Muscle of leg (tissue), 11 donors: ENCODE measurements around the gene ZNF319. TPM values are rescaled to one million over a fixed set of nuclear protein-coding genes. Genes with fewer than 3 reads are reported as not detected.
"Not testable (repeated sequence)": the region's sequence is repeated elsewhere in the genome, so short reads cannot be mapped to it uniquely, and the experiment has no call there.

ENCODE experiments used
- DNase-seq: peaks from one replicate; pipeline ENCODE4 v3.0.0; 2013
- H3K27ac ChIP-seq: one replicate; pipeline ENCODE4 v1.5.1; 2013; ENCODE audit warnings: mild to moderate bottlenecking, low read length, control low read depth
- H3K27me3 ChIP-seq: one replicate; pipeline ENCODE4 v1.6.1; 2013; ENCODE audit warnings: low read length; ENCODE audit not compliant: control insufficient read depth, insufficient read depth
- H3K36me3 ChIP-seq: one replicate; pipeline ENCODE4 v1.6.1; 2013; ENCODE audit warnings: low read length; ENCODE audit not compliant: control insufficient read depth, insufficient read depth
- H3K4me1 ChIP-seq: one replicate; pipeline ENCODE4 v1.6.1; 2013; ENCODE audit warnings: low read length; ENCODE audit not compliant: control insufficient read depth, insufficient read depth
- H3K4me3 ChIP-seq: one replicate; pipeline ENCODE4 v1.5.1; 2013; ENCODE audit warnings: low read length, control low read depth
- H3K9me3 ChIP-seq: replicated peaks from 2 replicates; pipeline ENCODE4 v1.6.1; 2013; ENCODE audit warnings: low read depth, low read length; ENCODE audit not compliant: control insufficient read depth
- WGBS: methylation state at CpG from one replicate; pipeline ENCODE4 v1.1.5; 2013; ENCODE audit warnings: missing lambda C conversion rate; ENCODE audit not compliant: insufficient coverage; 5-methylcytosine and 5-hydroxymethylcytosine counted together
- polyA plus RNA-seq, 8 donors: library from polyadenylated mRNA; unstranded; fragments of 120-200 nt; gene quantifications; one replicate each; pipeline versions ENCODE4 v1.2.1 to v1.2.3, GENCODE V29; 2013; ENCODE audit warnings: inconsistent platforms in 1 of 8, low replicate concordance in 1 of 8; ENCODE audit not compliant: insufficient read length in 8 of 8, insufficient read depth in 1 of 8
- total RNA-seq: library from RNA; stranded (reverse); fragments of 120-200 nt; gene quantifications from one replicate; pipeline ENCODE4 v1.2.4, GENCODE V29; 2013

The ZNF319 gene
- total and polyA plus RNA-seq, 9 donors = 2.2 to 8.9 (median 7.6) TPM

- H3K9me3 ChIP-seq = no peaks in the 10 kb centered on the region
- 82% methylated on average over 9 of the region's 11 CpGs for WGBS
- H3K4me1 ChIP-seq = no peaks in the 10 kb centered on the region
- no peak overlapping the region for H3K27ac ChIP-seq
- DNase-seq = no peak
- no peak overlapping the region for H3K4me3 ChIP-seq
- no peaks in the 10 kb centered on the region for H3K27me3 ChIP-seq
- H3K36me3 ChIP-seq = peaks cover 19% of the 10 kb centered on the region
These were observed 9.5 kb upstream of the ZNF319 start for GRCh38 chr16:58009856-58010416.

- not testable (repeated sequence) for DNase-seq, H3K36me3 ChIP-seq, H3K4me1 ChIP-seq, H3K27me3 ChIP-seq, H3K4me3 ChIP-seq, H3K27ac ChIP-seq, H3K9me3 ChIP-seq
- WGBS = 96% methylated on average over 9 of the region's 12 CpGs
These were observed 4.3 kb upstream of the ZNF319 start for GRCh38 chr16:58004736-58005135.

GRCh38 chr16:58002936-58003335 is 2.5 kb upstream of the ZNF319 start:
- Histone ChIP-seq H3K27me3 (no peaks in the 10 kb centered on the region), H3K36me3 (peaks cover 9% of the 10 kb centered on the region), H3K4me1 (peaks cover 24% of the 10 kb centered on the region), H3K27ac (no peak overlapping the region), H3K4me3 (no peak overlapping the region), H3K9me3 (no peaks in the 10 kb centered on the region)
- DNase-seq = no peak
- WGBS = 93% methylated on average over 3 of the region's 5 CpGs

- no peaks in the 10 kb centered on the region for H3K9me3 ChIP-seq
- peaks cover 24% of the 10 kb centered on the region for H3K4me1 ChIP-seq
- H3K27me3 ChIP-seq = no peaks in the 10 kb centered on the region
- H3K27ac ChIP-seq = no peak overlapping the region
- H3K4me3 ChIP-seq = no peak overlapping the region
- H3K36me3 ChIP-seq = peaks cover 14% of the 10 kb centered on the region
- no peak for DNase-seq
- WGBS = 93% methylated on average over 8 of the region's 9 CpGs
These were observed 1.9 kb upstream of the ZNF319 start for GRCh38 chr16:58002416-58002800.

GRCh38 chr16:58001781-58002415 is 1.4 kb upstream of the ZNF319 start:
- Histone ChIP-seq H3K4me3 (peak overlapping the region; percentile 76), H3K9me3 (no peaks in the 10 kb centered on the region), H3K27me3 (no peaks in the 10 kb centered on the region), H3K27ac (no peak overlapping the region), H3K36me3 (peaks cover 19% of the 10 kb centered on the region), H3K4me1 (peaks cover 24% of the 10 kb centered on the region)
- DNase-seq = no peak
- WGBS = 62% methylated on average over 7 of the region's 10 CpGs

GRCh38 chr16:58000706-58001676 is 519 bp upstream of the ZNF319 start, which contains the start of gene USB1:
Gene USB1, plus strand, starts transcription at chr16:58001407. Its CDS starts 77 bp downstream, at chr16:58001484.
- under 1% methylated on average over 74 of the region's 81 CpGs for WGBS
- Histone ChIP-seq H3K36me3 (peaks cover 28% of the 10 kb centered on the region), H3K27ac (peak within 1 kb of the TSS; percentile 91), H3K4me3 (peak within 1 kb of the TSS; percentile 76), H3K27me3 (no peaks in the 10 kb centered on the region), H3K4me1 (peaks cover 24% of the 10 kb centered on the region), H3K9me3 (no peaks in the 10 kb centered on the region)
- DNase-seq = peak; percentile 92

- H3K4me1 ChIP-seq = peaks cover 27% of the 10 kb centered on the region
- 2% methylated on average over 4 of the region's 6 CpGs for WGBS
- H3K36me3 ChIP-seq = peaks cover 41% of the 10 kb centered on the region
- no peaks in the 10 kb centered on the region for H3K27me3 ChIP-seq
- H3K4me3 ChIP-seq = peak overlapping the region; percentile 61
- H3K27ac ChIP-seq = peak overlapping the region; percentile 53
- no peaks in the 10 kb centered on the region for H3K9me3 ChIP-seq
- DNase-seq = peak; percentile 32
These were observed 1.0 kb downstream of the ZNF319 start for GRCh38 chr16:57999366-57999970.

- peaks cover 27% of the 10 kb centered on the region for H3K4me1 ChIP-seq
These were observed 1.5 kb downstream of the ZNF319 start for GRCh38 chr16:57998992-57999365.

GRCh38 chr16:57998486-57998885 is 2.0 kb downstream of the ZNF319 start:
- DNase-seq = no peak
- Histone ChIP-seq H3K36me3 (peaks cover 50% of the 10 kb centered on the region), H3K4me3 (no peak overlapping the region), H3K4me1 (peaks cover 27% of the 10 kb centered on the region), H3K9me3 (no peaks in the 10 kb centered on the region), H3K27ac (no peak overlapping the region), H3K27me3 (no peaks in the 10 kb centered on the region)
- 56% methylated on average over 4 of the region's 8 CpGs for WGBS

More at GRCh38 chr16:57998992-57999365, 1.5 kb downstream of the ZNF319 start:
- no peaks in the 10 kb centered on the region for H3K9me3 ChIP-seq
- no peaks in the 10 kb centered on the region for H3K27me3 ChIP-seq
- H3K4me3 ChIP-seq = no peak overlapping the region
- WGBS = no CpG with 5 or more reads among the region's 3 CpGs
- no peak overlapping the region for H3K27ac ChIP-seq
- peaks cover 45% of the 10 kb centered on the region for H3K36me3 ChIP-seq
- no peak for DNase-seq
